Raji (cell line): ENCODE measurements around the gene PPFIA3.
A peak's percentile ranks its signal among the peaks of the same experiment; 100 is the strongest.

Experiments used
- POLR2A ChIP-seq: IDR thresholded peaks from 2 replicates; pipeline ENCODE4 v1.6.1; 2011; ENCODE audit warnings: low read depth, low read length, control low read depth; ENCODE audit not compliant: insufficient read depth

PPFIA3 gene

GRCh38 chr19:49111218-49111998 lies 7.9 kb upstream of the PPFIA3 start:
- TF ChIP-seq POLR2A = no peak

GRCh38 chr19:49113762-49114629 lies 5.3 kb upstream of the PPFIA3 start, which contains the start of gene LIN7B:
LIN7B (plus strand) TSS chr19:49114370; CDS start chr19:49114405, 35 bp downstream.
- TF ChIP-seq POLR2A = peak; percentile 79

GRCh38 chr19:49114630-49115363 lies 4.5 kb upstream of the PPFIA3 start:
- no peak for TF ChIP-seq POLR2A

GRCh38 chr19:49116544-49116943 lies 2.8 kb upstream of the PPFIA3 start:
- 0 out of 2 replicates have a peak, but pooled peaks have one; percentile 3 for TF ChIP-seq POLR2A

- TF ChIP-seq POLR2A = no peak
These were observed 1.4 kb upstream of the PPFIA3 start for GRCh38 chr19:49117677-49118564.

GRCh38 chr19:49118565-49119410 lies 556 bp upstream of the PPFIA3 start, which contains the start of gene C19orf73:
C19orf73 (minus strand) TSS chr19:49119143; CDS start chr19:49119022, 121 bp downstream.
- TF ChIP-seq POLR2A = peak; percentile 95

GRCh38 chr19:49120325-49120683 lies 960 bp downstream of the PPFIA3 start:
- TF ChIP-seq POLR2A = no peak

GRCh38 chr19:49120868-49121267 lies 1.5 kb downstream of the PPFIA3 start:
- TF ChIP-seq POLR2A = no peak

GRCh38 chr19:49125025-49125731 lies 5.8 kb downstream of the PPFIA3 start:
- no peak for TF ChIP-seq POLR2A

- no peak for TF ChIP-seq POLR2A
These were observed 7.2 kb downstream of the PPFIA3 start for GRCh38 chr19:49126575-49126974.

- TF ChIP-seq POLR2A = peak; percentile 64
These were observed 8.6 kb downstream of the PPFIA3 start for GRCh38 chr19:49127674-49128544.

- TF ChIP-seq POLR2A = no peak
These were observed 9.3 kb downstream of the PPFIA3 start for GRCh38 chr19:49128545-49129237.

GRCh38 chr19:49129238-49129583 lies 9.9 kb downstream of the PPFIA3 start:
- no peak for TF ChIP-seq POLR2A
